ENCODE results near the gene SLIT3.

SLIT3 gene

DNA sequence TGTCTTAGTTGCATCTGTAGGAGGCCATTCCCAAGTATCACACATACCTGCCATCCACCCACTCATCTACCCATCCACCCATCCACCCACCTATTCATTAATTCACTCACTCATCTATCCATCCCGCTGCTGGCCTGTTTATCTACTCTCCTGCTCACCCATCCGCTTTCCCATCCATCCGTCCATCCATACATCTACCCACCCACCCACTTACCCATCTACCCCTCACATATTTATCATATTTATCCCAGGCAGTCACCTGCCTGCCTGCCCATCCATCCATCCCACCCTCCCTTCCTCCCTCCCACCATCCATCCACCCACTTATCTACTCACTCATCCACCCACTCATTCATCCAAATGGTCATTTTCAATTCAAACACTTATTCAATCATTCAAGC, 577.9 kb downstream of the SLIT3 start:
- H3K27ac ChIP-seq (replicated peaks): no peak overlapping the region
- no peak for TF ChIP-seq POLR2AphosphoS5 (IDR thresholded peaks at IDR 0.05; ENCODE audit: low read depth)
- TF ChIP-seq CTCF (IDR thresholded peaks at IDR 0.05; ENCODE audit: insufficient read depth, low read length): no peak
- TF ChIP-seq GABPA (IDR thresholded peaks at IDR 0.05; ENCODE audit: low read depth): no peak
- no peak for TF ChIP-seq SPI1 (IDR thresholded peaks at IDR 0.05; ENCODE audit: borderline replicate concordance, low read depth)
- TF ChIP-seq REST (IDR thresholded peaks at IDR 0.05; ENCODE audit: insufficient replicate concordance, low read depth): no peak
- DNase-seq (ENCODE audit: low read depth in 1 of 2, low spot score in 1 of 2): no peak
- no peak overlapping the region for H3K4me3 ChIP-seq (replicated peaks; ENCODE audit: insufficient read depth, low read length)
- no peaks in the 10 kb centered on the region for H3K27me3 ChIP-seq (ENCODE audit: insufficient read depth, poor library complexity, severe bottlenecking)

DNA sequence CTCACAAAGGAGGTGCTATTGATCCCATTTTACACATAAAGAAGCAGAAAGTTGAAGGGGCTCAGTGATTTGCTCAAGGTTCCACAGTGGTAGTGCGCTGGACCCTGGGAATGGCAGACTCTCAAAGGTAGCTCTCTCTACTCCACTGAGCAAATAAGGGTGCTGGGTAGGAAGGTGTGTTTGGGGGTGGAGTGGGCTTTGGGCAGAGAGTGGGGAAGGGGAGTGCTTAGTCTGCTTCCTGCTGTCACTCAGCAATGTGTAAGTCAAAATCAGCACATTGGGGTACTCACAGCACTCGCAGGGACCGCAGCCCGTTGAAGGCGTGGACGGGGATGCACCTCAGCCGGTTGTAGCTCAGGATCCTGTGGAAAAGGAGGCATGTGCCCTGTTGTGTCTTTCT, 579.0 kb downstream of the SLIT3 start:
- Histone ChIP-seq H3K27ac (replicated peaks) (no peak overlapping the region), H3K4me3 (replicated peaks; ENCODE audit: insufficient read depth, low read length) (no peak overlapping the region), H3K27me3 (ENCODE audit: insufficient read depth, poor library complexity, severe bottlenecking) (no peaks in the 10 kb centered on the region)
- TF ChIP-seq REST (IDR thresholded peaks at IDR 0.05; ENCODE audit: insufficient replicate concordance, low read depth) (no peak), POLR2AphosphoS5 (IDR thresholded peaks at IDR 0.05; ENCODE audit: low read depth) (no peak)
- DNase-seq (ENCODE audit: low read depth in 1 of 2, low spot score in 1 of 2): no peak

GRCh38 chr5:168721002-168721753, 579.8 kb downstream of the SLIT3 start:
- H3K4me3 ChIP-seq (replicated peaks; ENCODE audit: insufficient read depth, low read length): no peak overlapping the region
- no peak for DNase-seq (ENCODE audit: low read depth in 1 of 2, low spot score in 1 of 2)
- no peak overlapping the region for H3K27ac ChIP-seq (replicated peaks)
- no peaks in the 10 kb centered on the region for H3K27me3 ChIP-seq (ENCODE audit: insufficient read depth, poor library complexity, severe bottlenecking)
- TF ChIP-seq SPI1 (IDR thresholded peaks at IDR 0.05; ENCODE audit: borderline replicate concordance, low read depth) (no peak), POLR2AphosphoS5 (IDR thresholded peaks at IDR 0.05; ENCODE audit: low read depth) (no peak), CTCF (IDR thresholded peaks at IDR 0.05; ENCODE audit: insufficient read depth, low read length) (no peak), REST (IDR thresholded peaks at IDR 0.05; ENCODE audit: insufficient replicate concordance, low read depth) (no peak), GABPA (IDR thresholded peaks at IDR 0.05; ENCODE audit: low read depth) (no peak)
